ENCODE measurements around the gene LARP4B. TPM values are rescaled to one million over a fixed set of nuclear protein-coding genes. Genes with fewer than 3 reads are reported as not detected.

LARP4B gene
- total and polyA plus RNA-seq, 2 donors (not counting 1 experiment from before 2014, with no cell fraction given) = 35.6 to 129 TPM

GRCh38 chr10:876438-876837 is 55.1 kb downstream of the LARP4B start:
- H3K4me1 Mint-ChIP-seq = peaks cover 11% of the 10 kb centered on the region
- H3K4me3 Mint-ChIP-seq = no peak overlapping the region
- H3K27ac ChIP-seq (ENCODE audit: low read length in 2 of 2) = no peak overlapping the region
- H4K20me1 ChIP-seq (ENCODE audit: control insufficient read depth, insufficient read depth, low read length, poor library complexity, severe bottlenecking) = peaks cover 52% of the 10 kb centered on the region
- peaks cover 78% of the 10 kb centered on the region for H3K79me2 ChIP-seq (ENCODE audit: control insufficient read depth, insufficient read depth, low read length)
- POLR2A ChIA-PET = interaction anchor here (0.6 kb wide), 1 partner anchor 56 kb away, joined by 3 read pairs; no protein-coding TSS in a partner anchor
- H3K36me3 ChIP-seq (replicated peaks in 1 of 2; ENCODE audit: control extremely low read depth in 1 of 2, control insufficient read depth in 1 of 2, extremely low read depth in 1 of 2, insufficient read depth in 2 of 2, low read length in 1 of 2) = peaks cover 18 to 76% of the 10 kb centered on the region in 2 experiments
- TF ChIP-seq, protein P1, sequence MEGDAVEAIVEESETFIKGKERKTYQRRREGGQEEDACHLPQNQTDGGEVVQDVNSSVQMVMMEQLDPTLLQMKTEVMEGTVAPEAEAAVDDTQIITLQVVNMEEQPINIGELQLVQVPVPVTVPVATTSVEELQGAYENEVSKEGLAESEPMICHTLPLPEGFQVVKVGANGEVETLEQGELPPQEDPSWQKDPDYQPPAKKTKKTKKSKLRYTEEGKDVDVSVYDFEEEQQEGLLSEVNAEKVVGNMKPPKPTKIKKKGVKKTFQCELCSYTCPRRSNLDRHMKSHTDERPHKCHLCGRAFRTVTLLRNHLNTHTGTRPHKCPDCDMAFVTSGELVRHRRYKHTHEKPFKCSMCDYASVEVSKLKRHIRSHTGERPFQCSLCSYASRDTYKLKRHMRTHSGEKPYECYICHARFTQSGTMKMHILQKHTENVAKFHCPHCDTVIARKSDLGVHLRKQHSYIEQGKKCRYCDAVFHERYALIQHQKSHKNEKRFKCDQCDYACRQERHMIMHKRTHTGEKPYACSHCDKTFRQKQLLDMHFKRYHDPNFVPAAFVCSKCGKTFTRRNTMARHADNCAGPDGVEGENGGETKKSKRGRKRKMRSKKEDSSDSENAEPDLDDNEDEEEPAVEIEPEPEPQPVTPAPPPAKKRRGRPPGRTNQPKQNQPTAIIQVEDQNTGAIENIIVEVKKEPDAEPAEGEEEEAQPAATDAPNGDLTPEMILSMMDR (IDR thresholded peaks at IDR 0.05) = no peak
- no peak for TF ChIP-seq EZH2 (IDR thresholded peaks at IDR 0.05; ENCODE audit: borderline replicate concordance, insufficient read depth, low read depth, low read length, poor library complexity, severe bottlenecking)
- WGBS (ENCODE audit: insufficient coverage) = 97% methylated on average over 2 of the region's 2 CpGs
- ATAC-seq (ENCODE audit: low read depth) (no peak), DNase-seq (no peak)
- H3K9me3 Mint-ChIP-seq (ENCODE audit: insufficient read depth) = no peaks in the 10 kb centered on the region
- no peak overlapping the region for H3K4me3 ChIP-seq (ENCODE audit: control extremely low read depth in 1 of 5, extremely low read depth in 1 of 5, insufficient read depth in 1 of 5, low read depth in 2 of 5, low read length in 4 of 5)
- H3K4me2 ChIP-seq (replicated peaks; ENCODE audit: low read depth, low read length, poor library complexity, severe bottlenecking) = no peak overlapping the region
- H3K9ac ChIP-seq (ENCODE audit: low read length) = no peak overlapping the region
- H3K27ac Mint-ChIP-seq = no peak overlapping the region
- H3K4me1 ChIP-seq (ENCODE audit: control insufficient read depth in 2 of 2, insufficient read depth in 2 of 2, low read length in 2 of 2) = no peaks in the 10 kb centered on the region
- intact Hi-C loops (cut with micrococcal nuclease) = no loop called here
- H3K9me3 ChIP-seq (ENCODE audit: control extremely low read depth in 1 of 3, control insufficient read depth in 2 of 3, insufficient read depth in 1 of 3, low read length in 2 of 3) = no peaks in the 10 kb centered on the region
- H3K27me3 ChIP-seq (replicated peaks in 1 of 4; ENCODE audit: control extremely low read depth in 1 of 4, control insufficient read depth in 3 of 4, insufficient read depth in 4 of 4, low read length in 3 of 4) = no peaks in the 10 kb centered on the region
- H2AFZ ChIP-seq (ENCODE audit: insufficient read depth, low read depth, low read length, poor library complexity, severe bottlenecking) = no peak overlapping the region
- CTCF ChIA-PET = no interaction called here
- no peaks in the 10 kb centered on the region for H3K27me3 Mint-ChIP-seq

DNA sequence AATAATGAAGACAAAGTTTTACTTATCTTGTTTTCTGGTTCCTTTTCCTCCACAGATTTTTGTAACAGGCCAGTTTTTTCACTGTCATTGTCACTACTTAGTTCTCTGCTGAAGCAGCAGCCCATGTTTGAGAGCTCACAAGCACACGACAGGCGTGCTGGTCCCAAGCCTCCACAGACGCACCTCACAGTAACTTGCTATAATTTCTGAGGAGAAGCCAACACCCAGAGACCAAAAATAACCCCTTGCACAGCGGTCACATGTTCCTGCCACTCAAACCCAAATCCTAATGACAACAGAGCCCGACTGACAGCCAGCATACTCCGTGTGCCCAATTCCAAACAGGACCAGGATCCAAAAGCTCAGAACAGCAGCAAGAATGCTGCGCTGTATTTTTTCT is 58.5 kb downstream of the LARP4B start:
- POLR2A ChIA-PET = no interaction called here
- peaks cover 20% of the 10 kb centered on the region for H3K4me1 Mint-ChIP-seq
- 97% methylated on average over 6 of the region's 7 CpGs for WGBS (ENCODE audit: insufficient coverage)
- H3K27me3 ChIP-seq (replicated peaks in 1 of 4; ENCODE audit: control extremely low read depth in 1 of 4, control insufficient read depth in 3 of 4, insufficient read depth in 4 of 4, low read length in 3 of 4) = no peaks in the 10 kb centered on the region
- no peak overlapping the region for H2AFZ ChIP-seq (ENCODE audit: insufficient read depth, low read depth, low read length, poor library complexity, severe bottlenecking)
- H4K20me1 ChIP-seq (ENCODE audit: control insufficient read depth, insufficient read depth, low read length, poor library complexity, severe bottlenecking) = peaks cover 60% of the 10 kb centered on the region
- intact Hi-C loops (cut with micrococcal nuclease) = no loop called here
- H3K27ac Mint-ChIP-seq = no peak overlapping the region
- no peaks in the 10 kb centered on the region for H3K27me3 Mint-ChIP-seq
- TF ChIP-seq EZH2 (IDR thresholded peaks at IDR 0.05; ENCODE audit: borderline replicate concordance, insufficient read depth, low read depth, low read length, poor library complexity, severe bottlenecking) = no peak
- TF ChIP-seq, protein P1 (IDR thresholded peaks at IDR 0.05) = no peak
- H3K9me3 ChIP-seq (ENCODE audit: control extremely low read depth in 1 of 3, control insufficient read depth in 2 of 3, insufficient read depth in 1 of 3, low read length in 2 of 3) = no peaks in the 10 kb centered on the region
- DNase-seq (no peak), ATAC-seq (ENCODE audit: low read depth) (no peak)
- peaks cover 3 to 64% of the 10 kb centered on the region in 2 experiments for H3K36me3 ChIP-seq (replicated peaks in 1 of 2; ENCODE audit: control extremely low read depth in 1 of 2, control insufficient read depth in 1 of 2, extremely low read depth in 1 of 2, insufficient read depth in 2 of 2, low read length in 1 of 2)
- no peak overlapping the region for H3K4me3 Mint-ChIP-seq
- H3K79me2 ChIP-seq (ENCODE audit: control insufficient read depth, insufficient read depth, low read length) = peaks cover 75% of the 10 kb centered on the region
- H3K4me2 ChIP-seq (replicated peaks; ENCODE audit: low read depth, low read length, poor library complexity, severe bottlenecking) = no peak overlapping the region
- no peak overlapping the region for H3K27ac ChIP-seq (ENCODE audit: low read length in 2 of 2)
- H3K4me1 ChIP-seq (ENCODE audit: control insufficient read depth in 2 of 2, insufficient read depth in 2 of 2, low read length in 2 of 2) = no peaks in the 10 kb centered on the region
- H3K9me3 Mint-ChIP-seq (ENCODE audit: insufficient read depth) = no peaks in the 10 kb centered on the region
- no peak overlapping the region for H3K9ac ChIP-seq (ENCODE audit: low read length)
- CTCF ChIA-PET = no interaction called here
- H3K4me3 ChIP-seq (ENCODE audit: control extremely low read depth in 1 of 5, extremely low read depth in 1 of 5, insufficient read depth in 1 of 5, low read depth in 2 of 5, low read length in 4 of 5) = no peak overlapping the region

Measured in B cell (primary cell).